Right lobe of liver (tissue), 6 donors: ENCODE results near the gene SLC2A10. TPM values are rescaled to one million over a fixed set of nuclear protein-coding genes. Genes with fewer than 3 reads are reported as not detected.

Source experiments
- ATAC-seq, 4 donors: fragments of 200-7000 bp; cut with Tn5 transposase; one replicate each; pipeline ENCODE4 v1.9.1; 2020; ENCODE audit warnings: mild to moderate bottlenecking in 4 of 4, moderate library complexity in 4 of 4
- DNase-seq, 3 donors: peaks; one replicate each; pipeline ENCODE4 v3.0.0-alpha.2; 2020
- H3K27ac ChIP-seq, 3 donors: fragments of 200-600 bp; one replicate each; pipeline ENCODE4 v1.8.0; 2022
- H3K27me3 ChIP-seq, 2 donors: fragments of 200-600 bp; one replicate each; pipeline ENCODE4 v1.8.0; 2022
- H3K36me3 ChIP-seq, 4 donors: fragments of 200-600 bp; sonication (generic) in 1 of 4; one replicate each; pipeline versions ENCODE4 v1.5.1 to v1.8.0; 2017 to 2022; ENCODE audit warnings: control low read depth in 1 of 4
- H3K4me1 ChIP-seq, 4 donors: fragments of 200-600 bp; sonication (generic) in 1 of 4; one replicate each; pipeline versions ENCODE4 v1.5.1 to v1.8.0; 2017 to 2022; ENCODE audit warnings: control low read depth in 1 of 4
- H3K4me3 ChIP-seq, 3 donors: fragments of 200-600 bp; one replicate each; pipeline ENCODE4 v1.8.0; 2022
- H3K9me3 ChIP-seq, 4 donors: fragments of 200-600 bp; sonication (generic) in 1 of 4; one replicate each; pipeline versions ENCODE4 v1.5.1 to v1.8.0; 2017 to 2022; ENCODE audit warnings: control low read depth in 1 of 4
- POLR2A ChIP-seq: fragments of 450-650 bp; IDR thresholded peaks from one replicate; pipeline ENCODE4 v1.6.1; 2017; ENCODE audit warnings: antibody characterized with exemption, mild to moderate bottlenecking
- WGBS: methylation state at CpG from one replicate; pipeline ENCODE4 v1.1.6; 2018; ENCODE audit warnings: low coverage, low lambda C conversion rate; ENCODE audit not compliant: insufficient coverage; ENCODE audit errors: missing lambda C conversion rate; 5-methylcytosine and 5-hydroxymethylcytosine counted together
- intact Hi-C, 2 donors: fragments of 100-400 bp; cut with DNase I; formaldehyde crosslinking; loops; one replicate each; pipeline versions ENCODE4 v1.11.2 to v1.14.1; 2022
- total RNA-seq, 6 experiments: library from RNA; depleted of rRNA in 2 of 6; stranded (reverse); fragments of >200 nt in 2 of 6; fragmentation: NEBNext Ultra II Directional in 3 of 6; extraction: Animal tissue kit (Norgen Biotek cat#: 25700) in 3 of 6; gene quantifications; one replicate each; pipeline versions ENCODE4 v1.1.0 to v1.2.4, GENCODE V29; 2016 to 2023
- TF ChIP-seq, protein P1 (sequence below), 4 donors: fragments of 200-600 bp in 3 of 4; fragments of 450-650 bp in 1 of 4; IDR thresholded peaks; one replicate each; pipeline versions ENCODE4 v1.5.1 to v1.8.0; 2016 to 2022; ENCODE audit warnings: antibody characterized with exemption in 4 of 4, mild to moderate bottlenecking in 2 of 4
- donor health status: DM: no; HTN: yes; CAD: no.
- donor health status: DM: no; HTN: no; CAD: no.
- donor health status: DM: no; HTN: no; CAD: no.
- donor health status: DM: no; HTN: yes; CAD: no.
- donor health status: DM: no; HTN: yes; CAD: no.

The SLC2A10 gene
- total RNA-seq, 6 experiments from 2014 or later, result 35.4 to 47.3 (median 42.7) TPM

DNA sequence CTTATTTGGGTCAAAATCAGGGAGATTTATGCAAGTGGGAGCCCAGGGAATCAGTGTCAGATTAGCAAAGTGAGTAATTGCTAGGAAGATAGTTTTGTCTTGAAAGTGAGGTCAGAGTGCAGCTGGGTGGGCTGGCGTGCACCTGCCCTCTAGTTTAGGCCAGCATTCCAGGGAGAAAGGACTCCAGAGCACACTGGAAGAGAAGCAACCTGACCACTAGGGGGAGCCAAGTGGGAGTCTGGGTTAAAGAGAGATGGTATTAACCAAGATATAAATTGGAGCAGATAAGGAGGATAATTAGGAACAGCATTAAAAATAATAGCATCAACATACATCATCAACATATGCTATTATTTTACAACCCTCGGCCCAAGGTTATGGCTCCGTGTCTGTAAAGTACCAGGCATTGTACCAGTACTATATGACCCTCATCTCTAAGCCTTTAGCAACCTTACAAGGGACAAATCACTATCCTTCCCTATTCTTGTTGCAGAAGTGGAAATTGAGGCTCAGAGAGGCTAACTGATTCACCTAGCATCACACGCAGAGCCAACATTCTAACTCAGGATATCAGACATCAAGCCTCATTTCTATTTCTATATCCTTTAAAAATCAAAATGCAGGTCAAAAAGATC lies 57.8 kb downstream of the SLC2A10 start:
- DNase-seq (peak in 1 of 3 donors; percentile 67), ATAC-seq (peak; percentile 73 to 78 (median 77))
- Histone ChIP-seq H3K9me3 (no peaks in the 10 kb centered on the region), H3K4me1 (no peaks in the 10 kb centered on the region), H3K27me3 (no peaks in the 10 kb centered on the region), H3K27ac (no peak overlapping the region), H3K4me3 (no peak overlapping the region), H3K36me3 (no peaks in the 10 kb centered on the region)
- TF ChIP-seq POLR2A, result no peak
- TF ChIP-seq, protein P1, sequence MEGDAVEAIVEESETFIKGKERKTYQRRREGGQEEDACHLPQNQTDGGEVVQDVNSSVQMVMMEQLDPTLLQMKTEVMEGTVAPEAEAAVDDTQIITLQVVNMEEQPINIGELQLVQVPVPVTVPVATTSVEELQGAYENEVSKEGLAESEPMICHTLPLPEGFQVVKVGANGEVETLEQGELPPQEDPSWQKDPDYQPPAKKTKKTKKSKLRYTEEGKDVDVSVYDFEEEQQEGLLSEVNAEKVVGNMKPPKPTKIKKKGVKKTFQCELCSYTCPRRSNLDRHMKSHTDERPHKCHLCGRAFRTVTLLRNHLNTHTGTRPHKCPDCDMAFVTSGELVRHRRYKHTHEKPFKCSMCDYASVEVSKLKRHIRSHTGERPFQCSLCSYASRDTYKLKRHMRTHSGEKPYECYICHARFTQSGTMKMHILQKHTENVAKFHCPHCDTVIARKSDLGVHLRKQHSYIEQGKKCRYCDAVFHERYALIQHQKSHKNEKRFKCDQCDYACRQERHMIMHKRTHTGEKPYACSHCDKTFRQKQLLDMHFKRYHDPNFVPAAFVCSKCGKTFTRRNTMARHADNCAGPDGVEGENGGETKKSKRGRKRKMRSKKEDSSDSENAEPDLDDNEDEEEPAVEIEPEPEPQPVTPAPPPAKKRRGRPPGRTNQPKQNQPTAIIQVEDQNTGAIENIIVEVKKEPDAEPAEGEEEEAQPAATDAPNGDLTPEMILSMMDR (IDR thresholded peaks at IDR 0.05), result peak; percentile 55 to 85 (median 72)
- intact Hi-C loops, result no loop called here
- WGBS, result 50% methylated on average over 4 of the region's 4 CpGs

DNA sequence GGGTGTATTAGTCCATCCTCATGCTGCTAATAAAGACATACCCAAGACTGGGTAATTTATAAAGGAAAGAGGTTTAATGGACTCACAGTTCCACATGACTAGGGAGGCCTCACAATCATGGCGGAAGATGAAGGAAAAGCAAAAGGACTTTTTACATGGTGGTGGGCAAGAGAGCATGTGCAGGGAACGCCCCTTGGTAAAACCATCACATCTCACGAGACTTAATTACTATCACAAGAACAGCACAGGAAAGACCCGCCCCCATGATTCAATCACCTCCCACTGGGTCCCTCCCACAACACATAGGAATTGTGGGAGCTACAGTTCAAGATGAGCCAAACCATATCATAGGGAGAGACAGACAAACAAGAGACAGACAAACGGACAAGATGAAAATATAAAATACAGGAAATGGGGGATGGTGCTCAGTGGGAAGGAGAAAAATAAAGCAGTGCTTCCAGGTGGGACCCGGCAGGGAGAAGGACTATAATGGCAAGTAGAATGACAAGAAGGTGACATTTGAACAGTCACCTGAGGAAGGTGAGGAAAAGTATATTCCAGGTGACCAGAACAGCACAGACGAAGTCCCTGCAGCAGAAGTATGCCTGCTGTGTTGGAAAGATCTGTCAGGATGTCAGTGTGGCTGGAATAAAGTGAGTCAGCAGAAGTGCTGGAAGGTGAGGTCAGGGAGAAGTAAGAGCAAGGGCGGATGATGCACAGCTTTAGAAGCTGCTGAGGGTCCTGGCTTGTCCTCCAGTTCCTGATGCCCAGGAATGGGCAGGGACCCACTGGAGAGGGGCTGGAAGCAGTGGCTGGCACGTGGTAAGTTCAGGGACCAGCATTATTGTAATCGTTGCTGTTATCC lies 61.1 kb downstream of the SLC2A10 start:
- 51% methylated on average over 9 of the region's 10 CpGs for WGBS
- no peak for ATAC-seq
- H3K27me3 ChIP-seq, result no peaks in the 10 kb centered on the region

DNA sequence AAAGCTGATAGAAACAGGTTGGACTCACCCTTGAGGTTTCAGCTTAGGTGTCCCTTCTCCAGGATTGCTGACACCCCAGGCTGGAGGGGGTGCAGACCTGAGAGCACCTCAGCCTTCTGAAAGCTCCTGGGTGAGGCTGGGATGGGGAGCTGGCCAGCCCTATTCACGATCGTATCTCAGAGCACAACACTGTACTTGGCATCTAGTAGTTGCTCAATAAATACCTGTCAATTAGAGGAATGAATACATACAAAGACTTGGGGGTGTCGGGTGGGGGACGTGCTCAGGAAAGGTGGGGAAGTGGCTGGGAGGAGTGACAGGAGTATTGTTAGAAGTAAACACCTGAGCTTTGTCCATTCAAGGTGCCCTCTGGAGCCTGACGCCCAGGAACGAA lies 61.7 kb downstream of the SLC2A10 start:
- ATAC-seq (no peak), DNase-seq (no peak)
- H3K9me3 ChIP-seq, result no peaks in the 10 kb centered on the region
- no peaks in the 10 kb centered on the region for H3K4me1 ChIP-seq
- H3K4me3 ChIP-seq, result no peak overlapping the region
- no peaks in the 10 kb centered on the region for H3K27me3 ChIP-seq
- intact Hi-C loops, result loop anchor here in 1 of 2 donors (10.0 kb wide), 1 partner anchor 384 kb away; no protein-coding TSS in a partner anchor
- H3K36me3 ChIP-seq, result no peaks in the 10 kb centered on the region
- TF ChIP-seq, protein P1 (IDR thresholded peaks at IDR 0.05), result no peak
- TF ChIP-seq POLR2A, result no peak
- H3K27ac ChIP-seq, result no peak overlapping the region
- 70% methylated on average over 4 of the region's 6 CpGs for WGBS

More for the DNA sequence above, 61.1 kb downstream of the SLC2A10 start:
- intact Hi-C loops, result loop anchor here in 1 of 2 donors (10.0 kb wide), 1 partner anchor 384 kb away; no protein-coding TSS in a partner anchor
- Histone ChIP-seq H3K36me3 (no peaks in the 10 kb centered on the region), H3K4me1 (no peaks in the 10 kb centered on the region), H3K4me3 (no peak overlapping the region), H3K27ac (no peak overlapping the region), H3K9me3 (no peaks in the 10 kb centered on the region)
- TF ChIP-seq, protein P1 (IDR thresholded peaks at IDR 0.05), result no peak
- TF ChIP-seq POLR2A, result no peak
- no peak for DNase-seq

DNA sequence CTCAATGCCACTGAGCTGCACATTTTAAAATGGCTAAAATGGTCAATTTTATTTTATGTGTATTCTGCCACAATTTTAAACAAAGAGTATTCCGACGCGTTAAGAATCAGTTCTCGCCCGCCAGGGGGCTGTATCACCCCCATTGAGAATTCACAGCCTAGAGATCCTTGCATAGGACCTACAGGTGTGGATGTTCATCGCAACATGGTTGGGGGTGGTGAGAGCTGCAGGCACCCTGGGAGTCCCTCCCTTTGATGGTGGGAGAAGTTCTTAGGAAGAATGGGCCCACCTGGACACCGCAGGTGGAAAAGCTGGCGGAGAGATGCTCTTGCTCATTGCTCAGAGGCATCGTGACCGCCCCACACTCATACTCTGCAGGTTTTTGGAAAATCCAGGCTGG lies 63.5 kb downstream of the SLC2A10 start:
- peak in 1 of 4 donors; percentile 47 for ATAC-seq
- no peak for DNase-seq
- no peaks in the 10 kb centered on the region for H3K4me1 ChIP-seq
- no peaks in the 10 kb centered on the region for H3K36me3 ChIP-seq
- H3K27ac ChIP-seq, result no peak overlapping the region
- TF ChIP-seq POLR2A, result no peak
- TF ChIP-seq, protein P1 (IDR thresholded peaks at IDR 0.05), result peak; percentile 9 to 32 (median 23)
- no peak overlapping the region for H3K4me3 ChIP-seq
- no peaks in the 10 kb centered on the region for H3K9me3 ChIP-seq
- intact Hi-C loops, result loop anchor here in 1 of 2 donors (10.0 kb wide), 1 partner anchor 382 kb away; no protein-coding TSS in a partner anchor
- H3K27me3 ChIP-seq, result no peaks in the 10 kb centered on the region
- 47% methylated on average over 6 of the region's 10 CpGs for WGBS
